Neural progenitor cell (in vitro differentiated cells): ENCODE results near the gene ELOVL1. TPM values are rescaled to one million over a fixed set of nuclear protein-coding genes. Genes with fewer than 3 reads are reported as not detected.

Source experiments
- DNase-seq: peaks from one replicate; pipeline ENCODE4 v3.0.0-alpha.2; 2016; ENCODE audit warnings: low spot score
- H2AFZ ChIP-seq: fragments of 200-600 bp; sonication (generic); replicated peaks from 2 replicates; pipeline ENCODE4 v1.6.1; 2016; ENCODE audit warnings: antibody characterized with exemption
- H3F3A ChIP-seq: fragments of 200-600 bp; sonication (generic); 2 replicates; pipeline ENCODE4 v1.6.1; 2016; ENCODE audit warnings: antibody characterized with exemption, low read depth
- H3K27ac ChIP-seq: fragments of 200-600 bp; sonication (generic); 2 replicates; pipeline ENCODE4 v1.5.1; 2016; ENCODE audit warnings: mild to moderate bottlenecking
- H3K27me3 ChIP-seq: fragments of 200-600 bp; sonication (generic); 2 replicates; pipeline ENCODE4 v1.6.1; 2016; ENCODE audit warnings: mild to moderate bottlenecking, moderate library complexity
- H3K36me3 ChIP-seq: fragments of 200-600 bp; sonication (generic); 2 replicates; pipeline ENCODE4 v1.5.1; 2016
- H3K4me1 ChIP-seq: fragments of 200-600 bp; sonication (generic); 2 replicates; pipeline ENCODE4 v1.6.1; 2016; ENCODE audit warnings: mixed run types
- H3K4me2 ChIP-seq: fragments of 200-600 bp; sonication (generic); 2 replicates; pipeline ENCODE4 v1.6.1; 2016
- H3K4me3 ChIP-seq: fragments of 200-600 bp; sonication (generic); 2 replicates; pipeline ENCODE4 v1.5.1; 2016
- H3K79me2 ChIP-seq: fragments of 200-600 bp; sonication (generic); 2 replicates; pipeline ENCODE4 v1.6.1; 2016; ENCODE audit warnings: low read depth
- H3K9ac ChIP-seq: fragments of 200-600 bp; sonication (generic); 2 replicates; pipeline ENCODE4 v1.6.1; 2016
- H3K9me3 ChIP-seq: fragments of 200-600 bp; sonication (generic); 2 replicates; pipeline ENCODE4 v1.5.1; 2016; ENCODE audit warnings: low read depth
- H4K20me1 ChIP-seq: fragments of 200-600 bp; sonication (generic); 2 replicates; pipeline ENCODE4 v1.6.1; 2016; ENCODE audit warnings: low read depth
- H3K27ac Mint-ChIP-seq: 3 replicates; pipeline ENCODE4 v1.8.0; 2021; ENCODE audit warnings: mixed read lengths
- H3K27me3 Mint-ChIP-seq: 2 replicates; pipeline ENCODE4 v1.8.0; 2022; ENCODE audit warnings: low read depth, mild to moderate bottlenecking, inconsistent platforms, moderate library complexity, mixed read lengths; ENCODE audit not compliant: insufficient read depth
- H3K36me3 Mint-ChIP-seq: 3 replicates; pipeline ENCODE4 v1.8.0; 2021; ENCODE audit warnings: mixed read lengths
- H3K4me1 Mint-ChIP-seq: 3 replicates; pipeline ENCODE4 v1.8.0; 2021; ENCODE audit warnings: mixed read lengths
- H3K4me3 Mint-ChIP-seq: 3 replicates; pipeline ENCODE4 v1.8.0; 2021; ENCODE audit warnings: mild to moderate bottlenecking, moderate library complexity, mixed read lengths
- H3K9me3 Mint-ChIP-seq: 3 replicates; pipeline ENCODE4 v1.8.0; 2020; ENCODE audit warnings: mixed read lengths
- CTCF ChIP-seq: fragments of 200-600 bp; sonication (generic); IDR thresholded peaks from 2 replicates; pipeline ENCODE4 v1.5.1; 2017; ENCODE audit warnings: antibody characterized with exemption, mild to moderate bottlenecking
- EZH2 ChIP-seq: fragments of 200-600 bp; sonication (generic); IDR thresholded peaks from 2 replicates; pipeline ENCODE4 v1.6.1; 2017; ENCODE audit warnings: antibody characterized with exemption, mild to moderate bottlenecking, moderate library complexity
- EZH2phosphoT487 ChIP-seq: fragments of 200-600 bp; sonication (generic); IDR thresholded peaks from 2 replicates; pipeline ENCODE4 v1.6.1; 2017; ENCODE audit warnings: antibody characterized with exemption
- total RNA-seq: library from RNA; depleted of rRNA; stranded (reverse); fragments of >200 nt; gene quantifications from 2 replicates; pipeline ENCODE4 v1.2.3, GENCODE V29; 2015; ENCODE audit warnings: low replicate concordance

ELOVL1 gene
- total RNA-seq, 1 donor from 2014 or later, result 5.6 TPM

DNA sequence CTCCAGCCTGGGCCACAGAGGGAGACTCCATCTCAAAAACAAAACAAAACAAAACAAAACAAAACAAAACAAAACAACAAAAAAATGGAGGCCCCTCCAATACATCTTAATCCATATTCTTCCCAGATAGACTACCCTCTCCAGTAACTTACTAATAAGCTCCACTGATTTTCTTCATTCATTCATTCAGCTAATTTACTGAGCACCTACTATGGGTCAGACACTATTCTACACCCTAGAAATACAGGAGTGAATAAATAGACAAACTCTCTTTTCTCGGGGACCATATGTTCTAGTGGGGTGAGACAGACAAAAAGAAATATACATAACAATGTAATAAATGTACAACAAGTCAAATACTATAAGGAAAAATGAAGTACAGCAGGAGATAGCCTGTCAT, 16.8 kb downstream of the ELOVL1 start:
- TF ChIP-seq EZH2phosphoT487, result no peak
- no peak for TF ChIP-seq EZH2
- no peak for TF ChIP-seq CTCF
- no peak for DNase-seq
- Histone ChIP-seq H3K4me2 (no peak overlapping the region), H3K9ac (no peak overlapping the region), H3F3A (peaks cover 33% of the 10 kb centered on the region), H3K4me1 (peaks cover 40% of the 10 kb centered on the region), H3K36me3 (no peaks in the 10 kb centered on the region), H3K9me3 (no peaks in the 10 kb centered on the region), H3K79me2 (no peaks in the 10 kb centered on the region), H2AFZ (no peak overlapping the region), H3K27ac (no peak overlapping the region), H3K27me3 (peaks cover 14% of the 10 kb centered on the region), H3K4me3 (no peak overlapping the region), H4K20me1 (no peaks in the 10 kb centered on the region)
- peaks cover 9% of the 10 kb centered on the region for H3K27me3 Mint-ChIP-seq
- no peaks in the 10 kb centered on the region for H3K36me3 Mint-ChIP-seq
- no peaks in the 10 kb centered on the region for H3K9me3 Mint-ChIP-seq
- no peak overlapping the region for H3K4me3 Mint-ChIP-seq
- peaks cover 36% of the 10 kb centered on the region for H3K4me1 Mint-ChIP-seq
- no peak overlapping the region for H3K27ac Mint-ChIP-seq

DNA sequence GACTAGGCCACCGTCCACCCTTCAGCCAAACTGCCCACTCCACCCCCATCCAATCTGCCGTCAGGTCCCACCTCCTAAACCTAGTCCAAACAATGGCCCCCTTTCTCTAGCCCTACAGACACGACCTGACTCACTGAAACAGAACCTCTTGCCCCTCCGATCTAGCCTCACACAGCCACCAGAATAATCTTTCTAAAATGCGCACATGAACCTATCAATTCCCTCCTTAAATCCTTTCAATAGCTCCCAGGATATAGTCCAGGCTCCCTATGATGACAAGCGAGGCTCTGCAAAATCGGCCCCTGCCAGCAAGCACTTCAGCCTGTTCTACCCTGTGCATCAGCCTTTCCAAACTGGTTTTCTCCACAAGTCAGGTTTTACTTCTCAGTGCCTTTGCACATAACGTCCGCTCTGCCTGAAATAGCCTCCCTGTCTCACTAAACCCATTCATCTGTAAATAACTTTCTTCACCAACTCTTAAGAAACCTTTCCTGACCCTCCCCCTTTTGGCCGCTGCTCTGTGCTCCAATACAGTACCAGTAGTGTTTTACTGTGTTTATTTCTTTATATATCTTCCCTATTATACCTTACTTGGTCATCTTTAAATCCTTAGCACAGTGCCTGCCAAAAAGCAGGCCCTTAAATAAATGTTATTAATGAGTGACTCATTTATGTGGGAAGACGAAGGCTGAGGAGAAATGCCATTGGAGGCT, 18.1 kb downstream of the ELOVL1 start:
- Histone ChIP-seq H3K4me1 (peaks cover 47% of the 10 kb centered on the region), H3K4me3 (peak overlapping the region; percentile 75), H3K36me3 (no peaks in the 10 kb centered on the region), H3F3A (peaks cover 33% of the 10 kb centered on the region), H3K9ac (no peak overlapping the region), H2AFZ (peak overlapping the region; percentile 98), H3K27me3 (peaks cover 14% of the 10 kb centered on the region), H3K79me2 (no peaks in the 10 kb centered on the region), H3K27ac (peak overlapping the region; percentile 96), H3K9me3 (no peaks in the 10 kb centered on the region), H3K4me2 (peak overlapping the region; percentile 90), H4K20me1 (no peaks in the 10 kb centered on the region)
- Mint-ChIP-seq H3K4me1 (peaks cover 39% of the 10 kb centered on the region), H3K27ac (peak overlapping the region; percentile 92), H3K36me3 (no peaks in the 10 kb centered on the region), H3K9me3 (no peaks in the 10 kb centered on the region), H3K27me3 (peaks cover 9% of the 10 kb centered on the region), H3K4me3 (peak overlapping the region; percentile 85)
- no peak for TF ChIP-seq CTCF
- no peak for TF ChIP-seq EZH2
- no peak for TF ChIP-seq EZH2phosphoT487
- DNase-seq, result peak; percentile 41

DNA sequence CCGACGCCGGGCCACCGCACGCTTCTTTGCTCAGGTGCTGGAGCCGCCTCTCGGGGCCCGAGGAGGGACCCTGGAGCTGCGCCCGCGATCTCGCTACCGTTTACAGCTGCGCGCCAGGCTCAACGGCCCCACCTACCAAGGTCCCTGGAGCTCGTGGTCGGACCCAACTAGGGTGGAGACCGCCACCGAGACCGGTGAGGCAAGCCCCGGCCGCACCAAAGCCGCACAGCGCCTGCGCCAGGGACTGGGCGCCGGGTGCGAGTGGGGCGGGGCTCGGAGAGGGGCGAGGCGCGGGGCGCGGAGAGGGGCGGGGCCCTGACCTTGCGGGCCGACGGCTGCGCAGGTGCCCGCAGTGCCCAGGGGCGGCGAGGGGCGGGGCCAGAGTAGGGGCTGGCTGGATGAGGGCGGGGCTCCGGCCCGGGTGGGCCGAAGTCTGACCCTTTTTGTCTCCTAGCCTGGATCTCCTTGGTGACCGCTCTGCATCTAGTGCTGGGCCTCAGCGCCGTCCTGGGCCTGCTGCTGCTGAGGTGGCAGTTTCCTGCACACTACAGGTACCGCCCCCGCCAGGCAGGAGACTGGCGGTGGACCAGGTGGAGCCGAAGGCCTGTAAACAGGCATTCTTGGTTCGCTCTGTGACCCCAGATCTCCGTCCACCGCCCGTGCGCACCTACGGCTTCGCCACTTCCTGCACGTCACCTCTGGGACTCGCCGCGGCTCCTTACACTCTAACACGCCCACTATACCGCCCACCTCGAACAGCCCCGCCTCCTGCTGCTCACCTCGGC, 18.8 kb downstream of the ELOVL1 start:
- peak; percentile 97 for DNase-seq
- H3K36me3 Mint-ChIP-seq, result no peaks in the 10 kb centered on the region
- peaks cover 47% of the 10 kb centered on the region for H3K4me1 ChIP-seq
- peak overlapping the region; percentile 96 for H3K27ac ChIP-seq
- peak overlapping the region; percentile 85 for H3K4me3 Mint-ChIP-seq
- H4K20me1 ChIP-seq, result no peaks in the 10 kb centered on the region
- no peaks in the 10 kb centered on the region for H3K36me3 ChIP-seq
- peaks cover 14% of the 10 kb centered on the region for H3K27me3 ChIP-seq
- H3K9me3 ChIP-seq, result no peaks in the 10 kb centered on the region
- H3K27me3 Mint-ChIP-seq, result peaks cover 9% of the 10 kb centered on the region
- H3K4me3 ChIP-seq, result peak overlapping the region; percentile 75
- peak overlapping the region; percentile 98 for H2AFZ ChIP-seq
- peak overlapping the region; percentile 49 for H3K9ac ChIP-seq
- H3F3A ChIP-seq, result peaks cover 33% of the 10 kb centered on the region
- H3K27ac Mint-ChIP-seq, result peak overlapping the region; percentile 92
- peak overlapping the region; percentile 90 for H3K4me2 ChIP-seq
- no peaks in the 10 kb centered on the region for H3K79me2 ChIP-seq
- H3K9me3 Mint-ChIP-seq, result no peaks in the 10 kb centered on the region
- peaks cover 39% of the 10 kb centered on the region for H3K4me1 Mint-ChIP-seq
- TF ChIP-seq EZH2 (no peak), CTCF (no peak), EZH2phosphoT487 (no peak)
